ENCODE results near the gene HAPLN3.

Gene HAPLN3

GRCh38 chr15:88908697-88909621 lies 13.6 kb upstream of the HAPLN3 start:
- H3K4me3 ChIP-seq (replicated peaks; ENCODE audit: low read depth, low read length), result no peak overlapping the region
- no peak for TF ChIP-seq CTCF (IDR thresholded peaks at IDR 0.05; ENCODE audit: low read length, missing control alignments)
- DNase-seq (ENCODE audit: low read depth), result peak; percentile 43

GRCh38 chr15:88908123-88908522 lies 12.8 kb upstream of the HAPLN3 start:
- TF ChIP-seq CTCF (IDR thresholded peaks at IDR 0.05; ENCODE audit: low read length, missing control alignments), result no peak
- no peak for DNase-seq (ENCODE audit: low read depth)
- H3K4me3 ChIP-seq (replicated peaks; ENCODE audit: low read depth, low read length), result no peak overlapping the region

GRCh38 chr15:88907111-88907510 lies 11.8 kb upstream of the HAPLN3 start:
- no peak overlapping the region for H3K4me3 ChIP-seq (replicated peaks; ENCODE audit: low read depth, low read length)
- DNase-seq (ENCODE audit: low read depth), result no peak
- no peak for TF ChIP-seq CTCF (IDR thresholded peaks at IDR 0.05; ENCODE audit: low read length, missing control alignments)

- no peak for TF ChIP-seq CTCF (IDR thresholded peaks at IDR 0.05; ENCODE audit: low read length, missing control alignments)
- no peak for DNase-seq (ENCODE audit: low read depth)
- no peak overlapping the region for H3K4me3 ChIP-seq (replicated peaks; ENCODE audit: low read depth, low read length)
These were observed 11.2 kb upstream of the HAPLN3 start for GRCh38 chr15:88906551-88906950.

GRCh38 chr15:88906130-88906529 lies 10.8 kb upstream of the HAPLN3 start:
- DNase-seq (ENCODE audit: low read depth), result no peak
- TF ChIP-seq CTCF (IDR thresholded peaks at IDR 0.05; ENCODE audit: low read length, missing control alignments), result no peak
- no peak overlapping the region for H3K4me3 ChIP-seq (replicated peaks; ENCODE audit: low read depth, low read length)

- TF ChIP-seq CTCF (IDR thresholded peaks at IDR 0.05; ENCODE audit: low read length, missing control alignments), result no peak
- no peak for DNase-seq (ENCODE audit: low read depth)
- no peak overlapping the region for H3K4me3 ChIP-seq (replicated peaks; ENCODE audit: low read depth, low read length)
These were observed 10.2 kb upstream of the HAPLN3 start for GRCh38 chr15:88905576-88905975.

Data from fibroblast of pulmonary artery (primary cell).